ENCODE data around the gene RBM5.

RBM5 gene

DNA sequence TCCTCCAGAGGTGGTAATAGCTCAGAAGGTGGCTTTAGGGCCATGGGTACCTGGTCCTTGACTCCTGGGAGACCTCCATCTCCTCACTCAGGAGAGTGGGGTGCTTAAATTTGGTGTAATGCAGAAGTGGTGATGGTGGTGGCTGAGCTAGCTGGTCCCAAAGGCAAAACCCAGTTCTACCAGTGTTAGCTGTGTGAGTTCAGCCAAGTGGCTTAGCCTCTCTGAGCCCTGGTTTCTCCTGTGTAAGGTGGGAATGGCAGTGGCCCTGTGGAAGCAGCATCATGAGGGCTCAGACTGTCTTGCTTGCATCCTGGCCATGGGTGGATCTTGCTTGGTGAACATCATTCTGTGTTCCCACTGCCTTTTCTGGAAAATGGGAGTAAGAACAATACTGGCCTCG lies 75.8 kb downstream of the RBM5 start:
- Histone ChIP-seq H3K4me2 (ENCODE audit: low read depth, low read length) (no peak overlapping the region), H3K9ac (ENCODE audit: low read length) (no peak overlapping the region), H2AFZ (ENCODE audit: low read length) (no peak overlapping the region), H3K36me3 (replicated peaks; ENCODE audit: insufficient read depth, low read length) (no peaks in the 10 kb centered on the region), H3K4me1 (ENCODE audit: low read length) (no peaks in the 10 kb centered on the region), H3K4me3 (ENCODE audit: low read length) (no peak overlapping the region), H4K20me1 (ENCODE audit: insufficient read depth, low read length) (no peaks in the 10 kb centered on the region), H3K27ac (ENCODE audit: low read length) (no peak overlapping the region), H3K79me2 (ENCODE audit: low read length) (no peaks in the 10 kb centered on the region), H3K9me3 (replicated peaks; ENCODE audit: insufficient read depth, low read length) (no peaks in the 10 kb centered on the region), H3F3A (ENCODE audit: insufficient read depth, low read length) (no peaks in the 10 kb centered on the region), H3K27me3 (replicated peaks; ENCODE audit: insufficient read depth, low read length) (peaks cover 75% of the 10 kb centered on the region), H3K9me2 (replicated peaks; ENCODE audit: insufficient read depth, low read length) (no peaks in the 10 kb centered on the region)
- no peak for DNase-seq
- TF ChIP-seq EZH2phosphoT487 (IDR thresholded peaks at IDR 0.05; ENCODE audit: low read length) (no peak), EZH2 (optimal IDR thresholded peaks at IDR 0.05; ENCODE audit: low read depth, low read length) (no peak)
- TF ChIP-seq, protein P1, sequence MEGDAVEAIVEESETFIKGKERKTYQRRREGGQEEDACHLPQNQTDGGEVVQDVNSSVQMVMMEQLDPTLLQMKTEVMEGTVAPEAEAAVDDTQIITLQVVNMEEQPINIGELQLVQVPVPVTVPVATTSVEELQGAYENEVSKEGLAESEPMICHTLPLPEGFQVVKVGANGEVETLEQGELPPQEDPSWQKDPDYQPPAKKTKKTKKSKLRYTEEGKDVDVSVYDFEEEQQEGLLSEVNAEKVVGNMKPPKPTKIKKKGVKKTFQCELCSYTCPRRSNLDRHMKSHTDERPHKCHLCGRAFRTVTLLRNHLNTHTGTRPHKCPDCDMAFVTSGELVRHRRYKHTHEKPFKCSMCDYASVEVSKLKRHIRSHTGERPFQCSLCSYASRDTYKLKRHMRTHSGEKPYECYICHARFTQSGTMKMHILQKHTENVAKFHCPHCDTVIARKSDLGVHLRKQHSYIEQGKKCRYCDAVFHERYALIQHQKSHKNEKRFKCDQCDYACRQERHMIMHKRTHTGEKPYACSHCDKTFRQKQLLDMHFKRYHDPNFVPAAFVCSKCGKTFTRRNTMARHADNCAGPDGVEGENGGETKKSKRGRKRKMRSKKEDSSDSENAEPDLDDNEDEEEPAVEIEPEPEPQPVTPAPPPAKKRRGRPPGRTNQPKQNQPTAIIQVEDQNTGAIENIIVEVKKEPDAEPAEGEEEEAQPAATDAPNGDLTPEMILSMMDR (IDR thresholded peaks at IDR 0.05; ENCODE audit: low read length): no peak

DNA sequence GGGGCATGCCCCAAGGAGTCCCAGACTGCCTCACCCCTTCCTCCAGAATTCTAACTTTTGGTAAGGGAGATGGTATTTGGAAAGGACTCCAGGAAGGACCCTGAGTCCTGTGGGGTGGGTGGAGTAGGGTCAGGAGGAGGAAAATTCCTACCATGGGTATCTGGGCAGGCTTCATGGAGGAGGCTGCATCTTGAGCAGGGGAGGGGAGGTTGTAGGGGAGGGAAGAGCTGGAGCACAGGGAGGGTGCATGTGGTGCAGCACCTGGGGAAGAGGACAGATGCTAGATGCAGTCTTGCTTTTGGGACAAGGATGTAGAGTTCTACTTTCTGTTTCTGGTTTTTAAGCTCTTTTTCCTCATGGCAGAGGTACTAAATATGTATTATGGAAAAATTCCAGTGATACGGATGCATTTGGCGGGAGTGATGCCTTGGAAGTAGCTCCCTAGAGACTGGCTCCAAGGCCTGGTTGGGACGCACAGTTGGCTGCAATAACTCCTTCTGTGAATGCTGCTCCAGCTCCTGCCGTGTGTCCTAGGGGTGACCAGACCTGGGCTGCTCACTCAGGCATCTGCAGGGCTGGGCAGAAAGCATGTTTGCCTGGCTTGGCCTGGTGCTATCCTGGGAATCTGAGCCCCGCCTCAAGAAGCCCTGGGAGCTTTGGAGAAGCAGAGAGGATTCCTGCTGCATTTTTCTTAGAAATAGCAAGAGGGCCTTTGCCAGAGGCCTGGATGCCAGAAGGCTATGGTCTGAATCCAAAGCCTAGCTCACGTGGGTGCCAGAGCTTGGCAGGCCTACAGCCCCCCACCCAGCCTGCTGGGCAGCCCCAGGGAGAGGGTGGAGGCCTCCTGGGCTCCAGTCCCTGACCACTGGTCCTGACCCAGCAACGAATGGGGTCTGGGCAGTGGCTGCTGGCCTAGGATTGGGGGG lies 76.5 kb downstream of the RBM5 start:
- Histone ChIP-seq H2AFZ (ENCODE audit: low read length) (no peak overlapping the region), H3K4me3 (ENCODE audit: low read length) (no peak overlapping the region), H3K4me1 (ENCODE audit: low read length) (no peaks in the 10 kb centered on the region), H3K9me2 (replicated peaks; ENCODE audit: insufficient read depth, low read length) (no peaks in the 10 kb centered on the region), H3K79me2 (ENCODE audit: low read length) (no peaks in the 10 kb centered on the region), H3F3A (ENCODE audit: insufficient read depth, low read length) (no peaks in the 10 kb centered on the region), H3K27me3 (replicated peaks; ENCODE audit: insufficient read depth, low read length) (peaks cover 74% of the 10 kb centered on the region), H3K9ac (ENCODE audit: low read length) (no peak overlapping the region), H4K20me1 (ENCODE audit: insufficient read depth, low read length) (no peaks in the 10 kb centered on the region), H3K4me2 (ENCODE audit: low read depth, low read length) (no peak overlapping the region), H3K36me3 (replicated peaks; ENCODE audit: insufficient read depth, low read length) (no peaks in the 10 kb centered on the region), H3K27ac (ENCODE audit: low read length) (no peak overlapping the region), H3K9me3 (replicated peaks; ENCODE audit: insufficient read depth, low read length) (no peaks in the 10 kb centered on the region)
- TF ChIP-seq EZH2phosphoT487 (IDR thresholded peaks at IDR 0.05; ENCODE audit: low read length): no peak
- TF ChIP-seq EZH2 (optimal IDR thresholded peaks at IDR 0.05; ENCODE audit: low read depth, low read length): no peak
- TF ChIP-seq, protein P1 (IDR thresholded peaks at IDR 0.05; ENCODE audit: low read length): no peak
- no peak for DNase-seq

DNA sequence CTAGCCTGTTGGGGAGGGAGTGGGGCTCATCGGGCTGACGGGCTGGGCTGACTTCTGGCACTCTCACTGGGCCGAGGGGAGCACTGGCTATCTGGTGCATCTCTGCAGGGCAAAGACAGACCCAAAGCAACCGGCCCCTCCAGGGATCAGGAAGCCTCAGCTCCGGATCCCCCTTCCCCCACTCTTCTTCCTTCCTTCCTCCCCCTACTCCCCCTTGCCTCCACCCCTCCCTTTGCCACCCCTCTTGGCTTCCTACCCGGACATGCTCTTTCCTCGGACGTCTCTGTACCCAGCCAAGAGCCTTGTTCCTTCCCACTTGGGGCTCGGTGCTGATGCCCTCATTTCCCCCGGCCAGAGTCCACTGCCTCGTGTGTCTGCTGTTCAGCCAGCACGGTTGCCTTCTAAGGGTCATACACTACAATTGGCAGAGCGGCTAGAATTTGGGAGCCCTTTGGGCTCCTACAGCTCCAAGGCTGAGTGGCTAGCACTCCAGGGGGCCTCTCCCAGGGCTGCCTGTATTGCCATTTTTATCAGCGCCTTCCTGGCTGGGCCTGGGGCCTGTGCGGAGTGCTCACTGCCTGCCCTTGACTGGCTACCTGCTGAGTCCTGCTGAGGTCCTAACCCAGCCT lies 77.3 kb downstream of the RBM5 start:
- Histone ChIP-seq H3K4me3 (ENCODE audit: low read length) (no peak overlapping the region), H3K9me3 (replicated peaks; ENCODE audit: insufficient read depth, low read length) (no peaks in the 10 kb centered on the region), H3K79me2 (ENCODE audit: low read length) (no peaks in the 10 kb centered on the region), H3K4me2 (ENCODE audit: low read depth, low read length) (no peak overlapping the region), H3K9me2 (replicated peaks; ENCODE audit: insufficient read depth, low read length) (no peaks in the 10 kb centered on the region), H3K27ac (ENCODE audit: low read length) (no peak overlapping the region), H3K4me1 (ENCODE audit: low read length) (no peaks in the 10 kb centered on the region), H2AFZ (ENCODE audit: low read length) (no peak overlapping the region), H3F3A (ENCODE audit: insufficient read depth, low read length) (no peaks in the 10 kb centered on the region), H4K20me1 (ENCODE audit: insufficient read depth, low read length) (no peaks in the 10 kb centered on the region), H3K27me3 (replicated peaks; ENCODE audit: insufficient read depth, low read length) (peaks cover 74% of the 10 kb centered on the region), H3K36me3 (replicated peaks; ENCODE audit: insufficient read depth, low read length) (no peaks in the 10 kb centered on the region), H3K9ac (ENCODE audit: low read length) (no peak overlapping the region)
- no peak for DNase-seq
- TF ChIP-seq EZH2phosphoT487 (IDR thresholded peaks at IDR 0.05; ENCODE audit: low read length): no peak
- TF ChIP-seq EZH2 (optimal IDR thresholded peaks at IDR 0.05; ENCODE audit: low read depth, low read length): no peak
- TF ChIP-seq, protein P1 (IDR thresholded peaks at IDR 0.05; ENCODE audit: low read length): no peak
